ENCODE data around the gene IFI35.
"Not testable (repeated sequence)": the region's sequence is repeated elsewhere in the genome, so short reads cannot be mapped to it uniquely, and the experiment has no call there.

Gene IFI35

GRCh38 chr17:42997390-42997983 lies 9.1 kb upstream of the IFI35 start:
- in situ Hi-C loops (cut with MboI; ENCODE audit: low sequenced_read_pairs), result no loop called here

GRCh38 chr17:42997984-42998938 lies 8.3 kb upstream of the IFI35 start, which contains the start of gene RPL27:
RPL27 (plus strand) TSS chr17:42998419; CDS start chr17:42998751, 332 bp downstream.
- in situ Hi-C loops (cut with MboI; ENCODE audit: low sequenced_read_pairs), result no loop called here

- in situ Hi-C loops (cut with MboI; ENCODE audit: low sequenced_read_pairs), result no loop called here
Measured at GRCh38 chr17:42999003-42999525, 7.5 kb upstream of the IFI35 start.

- in situ Hi-C loops (cut with MboI; ENCODE audit: low sequenced_read_pairs), result not testable (repeated sequence)
Measured at GRCh38 chr17:43000894-43001293, 5.7 kb upstream of the IFI35 start.

- in situ Hi-C loops (cut with MboI; ENCODE audit: low sequenced_read_pairs), result no loop called here
Measured at GRCh38 chr17:43003542-43004172, 2.9 kb upstream of the IFI35 start.

GRCh38 chr17:43010667-43011308 lies 4.2 kb downstream of the IFI35 start:
- in situ Hi-C loops (cut with MboI; ENCODE audit: low sequenced_read_pairs), result no loop called here

- in situ Hi-C loops (cut with MboI; ENCODE audit: low sequenced_read_pairs), result no loop called here
Measured at GRCh38 chr17:43011728-43012472, 5.3 kb downstream of the IFI35 start.

GRCh38 chr17:43013296-43013695 lies 6.7 kb downstream of the IFI35 start:
- in situ Hi-C loops (cut with MboI; ENCODE audit: low sequenced_read_pairs), result no loop called here

GRCh38 chr17:43014020-43014648 lies 7.5 kb downstream of the IFI35 start:
- in situ Hi-C loops (cut with MboI; ENCODE audit: low sequenced_read_pairs), result no loop called here

GRCh38 chr17:43014649-43015542 lies 8.3 kb downstream of the IFI35 start:
- in situ Hi-C loops (cut with MboI; ENCODE audit: low sequenced_read_pairs), result no loop called here

GRCh38 chr17:43015579-43015978 lies 9.0 kb downstream of the IFI35 start:
- in situ Hi-C loops (cut with MboI; ENCODE audit: low sequenced_read_pairs), result no loop called here

GRCh38 chr17:43016216-43016615 lies 9.6 kb downstream of the IFI35 start:
- in situ Hi-C loops (cut with MboI; ENCODE audit: low sequenced_read_pairs), result no loop called here

GRCh38 chr17:43018008-43018853 lies 11.6 kb downstream of the IFI35 start:
- in situ Hi-C loops (cut with MboI; ENCODE audit: low sequenced_read_pairs), result no loop called here

GRCh38 chr17:43018932-43019331 lies 12.3 kb downstream of the IFI35 start:
- in situ Hi-C loops (cut with MboI; ENCODE audit: low sequenced_read_pairs), result no loop called here

- in situ Hi-C loops (cut with MboI; ENCODE audit: low sequenced_read_pairs), result no loop called here
Measured at GRCh38 chr17:43019418-43019817, 12.8 kb downstream of the IFI35 start.

GRCh38 chr17:43020030-43020621 lies 13.5 kb downstream of the IFI35 start:
- in situ Hi-C loops (cut with MboI; ENCODE audit: low sequenced_read_pairs), result no loop called here
